Fibroblast of the aortic adventitia (primary cell): ENCODE results near the gene ELMO1. TPM values are rescaled to one million over a fixed set of nuclear protein-coding genes. Genes with fewer than 3 reads are reported as not detected.

ENCODE experiments used
- DNase-seq: peaks from one replicate; pipeline ENCODE4 v3.0.0-alpha.2; 2010; ENCODE audit warnings: low read depth
- H3K4me3 ChIP-seq: 2 replicates; pipeline ENCODE4 v1.5.1; 2011; ENCODE audit warnings: low read depth, mild to moderate bottlenecking, control low read depth, low read length, moderate library complexity
- total RNA-seq: library from RNA; depleted of rRNA; stranded (reverse); fragments of >200 nt; gene quantifications from 2 replicates; pipeline ENCODE4 v1.2.3, GENCODE V29; 2012; ENCODE audit warnings: low replicate concordance
- TF ChIP-seq, protein P1 (sequence below): IDR thresholded peaks from 2 replicates; pipeline ENCODE4 v1.5.1; 2011; ENCODE audit warnings: mild to moderate bottlenecking, low read length, control low read depth, inconsistent platforms; ENCODE audit not compliant: insufficient read depth

Gene ELMO1
- total RNA-seq, 1 donor, result 1.3 TPM

DNA sequence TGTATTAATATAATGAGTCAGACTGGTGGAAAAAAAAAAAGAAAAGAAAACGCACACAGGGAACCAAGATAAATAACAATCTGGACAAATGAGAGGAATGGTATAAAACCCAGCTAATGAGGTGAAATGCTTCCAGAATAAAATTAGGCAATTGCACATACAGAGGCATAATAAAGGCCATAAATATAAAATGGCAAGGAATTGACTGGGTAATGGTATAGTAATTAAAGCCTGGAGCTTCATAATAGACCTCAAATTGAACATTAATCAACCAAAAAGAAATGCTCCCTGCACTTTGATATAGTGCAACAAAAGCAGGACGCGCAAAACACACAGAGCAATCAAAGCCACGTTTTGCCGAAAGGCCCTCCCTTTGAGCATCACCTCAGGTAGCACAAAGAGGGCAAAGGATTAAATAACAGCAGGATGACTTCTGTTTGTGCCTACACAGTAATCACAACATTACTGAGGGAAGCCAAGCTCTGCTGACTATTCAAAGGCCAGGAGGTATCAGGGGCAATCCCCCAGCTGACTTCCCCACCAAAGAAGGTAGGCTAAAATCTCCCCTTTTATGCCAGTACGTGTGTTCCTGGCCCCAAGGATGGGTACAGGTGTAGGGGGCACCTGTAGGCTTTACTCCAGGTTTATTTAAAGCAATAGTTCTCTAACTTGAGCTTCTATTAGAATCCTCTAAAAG lies 343.7 kb downstream of the ELMO1 start:
- no peak for DNase-seq
- TF ChIP-seq, protein P1, sequence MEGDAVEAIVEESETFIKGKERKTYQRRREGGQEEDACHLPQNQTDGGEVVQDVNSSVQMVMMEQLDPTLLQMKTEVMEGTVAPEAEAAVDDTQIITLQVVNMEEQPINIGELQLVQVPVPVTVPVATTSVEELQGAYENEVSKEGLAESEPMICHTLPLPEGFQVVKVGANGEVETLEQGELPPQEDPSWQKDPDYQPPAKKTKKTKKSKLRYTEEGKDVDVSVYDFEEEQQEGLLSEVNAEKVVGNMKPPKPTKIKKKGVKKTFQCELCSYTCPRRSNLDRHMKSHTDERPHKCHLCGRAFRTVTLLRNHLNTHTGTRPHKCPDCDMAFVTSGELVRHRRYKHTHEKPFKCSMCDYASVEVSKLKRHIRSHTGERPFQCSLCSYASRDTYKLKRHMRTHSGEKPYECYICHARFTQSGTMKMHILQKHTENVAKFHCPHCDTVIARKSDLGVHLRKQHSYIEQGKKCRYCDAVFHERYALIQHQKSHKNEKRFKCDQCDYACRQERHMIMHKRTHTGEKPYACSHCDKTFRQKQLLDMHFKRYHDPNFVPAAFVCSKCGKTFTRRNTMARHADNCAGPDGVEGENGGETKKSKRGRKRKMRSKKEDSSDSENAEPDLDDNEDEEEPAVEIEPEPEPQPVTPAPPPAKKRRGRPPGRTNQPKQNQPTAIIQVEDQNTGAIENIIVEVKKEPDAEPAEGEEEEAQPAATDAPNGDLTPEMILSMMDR, result no peak
- H3K4me3 ChIP-seq, result no peak overlapping the region

DNA sequence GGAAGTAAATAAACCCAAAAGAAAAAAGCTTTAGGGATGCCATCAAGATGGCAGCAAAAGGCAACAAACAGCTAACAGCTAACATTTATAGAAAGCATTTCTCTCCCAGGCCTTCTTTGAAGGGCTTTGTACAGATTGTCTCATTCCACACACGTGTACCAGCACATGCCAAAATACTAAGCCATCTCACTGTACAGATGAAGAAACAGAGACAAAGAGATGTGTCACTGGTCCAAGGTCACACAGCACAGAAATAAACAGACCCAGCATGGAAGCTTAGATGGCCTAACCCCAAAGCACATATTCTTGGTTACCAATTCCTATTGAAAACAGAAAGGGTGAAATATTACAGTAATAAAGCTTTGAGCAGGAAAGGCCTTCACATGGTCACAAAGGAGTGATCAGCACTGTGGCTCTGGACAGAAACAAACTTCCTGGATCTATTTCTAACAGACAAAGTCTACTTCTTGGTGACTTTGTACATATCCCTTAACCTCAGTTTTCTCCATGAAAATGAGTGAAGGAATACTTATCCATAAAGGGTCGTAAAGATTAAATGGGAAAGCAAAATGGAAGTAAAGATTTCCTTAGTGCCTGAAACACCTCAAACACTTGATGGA lies 346.0 kb downstream of the ELMO1 start:
- no peak for DNase-seq
- no peak overlapping the region for H3K4me3 ChIP-seq
- TF ChIP-seq, protein P1, result no peak

DNA sequence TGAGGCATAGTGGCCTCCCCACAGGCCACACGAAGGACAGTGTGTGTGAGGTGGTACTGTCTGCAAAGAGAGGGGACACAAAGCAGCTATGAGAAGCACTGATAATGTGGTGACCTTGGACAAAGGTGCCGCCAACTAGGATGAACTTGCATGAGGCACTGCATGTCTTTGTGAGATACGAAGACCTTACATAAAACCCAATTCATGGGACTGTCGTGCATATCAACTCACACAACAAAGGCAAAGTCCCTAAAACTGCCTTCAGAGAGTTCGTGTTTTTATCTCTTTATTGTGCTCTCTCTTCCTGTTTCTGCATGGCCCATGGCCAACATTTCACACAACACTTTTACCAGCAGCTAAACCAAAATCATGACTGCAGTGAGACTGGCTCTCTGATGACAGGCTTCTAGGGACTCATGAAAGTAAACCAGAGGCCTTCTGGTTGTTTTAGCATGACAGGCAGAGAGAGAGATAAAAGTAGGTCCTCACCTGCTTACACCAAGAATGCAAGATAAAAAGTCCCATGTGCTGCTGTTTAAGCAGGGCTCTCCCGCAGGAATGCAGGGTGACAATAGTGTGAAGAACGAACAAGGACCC lies 347.8 kb downstream of the ELMO1 start:
- DNase-seq, result no peak
- no peak overlapping the region for H3K4me3 ChIP-seq
- TF ChIP-seq, protein P1, result no peak

DNA sequence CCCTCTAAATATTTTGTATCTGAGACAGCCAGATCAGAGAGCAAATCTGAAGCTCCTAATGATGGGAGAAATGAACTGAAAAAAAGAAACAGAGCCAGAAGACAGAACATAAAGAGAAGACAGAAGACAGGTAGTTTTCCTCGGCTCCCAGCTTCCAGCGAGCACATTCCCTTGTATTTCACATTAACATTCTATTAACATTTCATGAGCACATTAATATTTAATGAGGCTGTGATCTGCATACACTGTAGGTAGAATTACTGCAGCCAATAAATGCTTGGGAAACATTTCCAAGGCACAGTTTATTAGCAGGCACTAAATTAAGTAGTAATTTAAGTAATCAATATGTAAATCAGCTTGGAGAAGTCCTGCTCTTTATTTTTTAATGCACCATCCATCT lies 349.9 kb downstream of the ELMO1 start:
- no peak for DNase-seq
- TF ChIP-seq, protein P1, result no peak
- H3K4me3 ChIP-seq, result no peak overlapping the region

DNA sequence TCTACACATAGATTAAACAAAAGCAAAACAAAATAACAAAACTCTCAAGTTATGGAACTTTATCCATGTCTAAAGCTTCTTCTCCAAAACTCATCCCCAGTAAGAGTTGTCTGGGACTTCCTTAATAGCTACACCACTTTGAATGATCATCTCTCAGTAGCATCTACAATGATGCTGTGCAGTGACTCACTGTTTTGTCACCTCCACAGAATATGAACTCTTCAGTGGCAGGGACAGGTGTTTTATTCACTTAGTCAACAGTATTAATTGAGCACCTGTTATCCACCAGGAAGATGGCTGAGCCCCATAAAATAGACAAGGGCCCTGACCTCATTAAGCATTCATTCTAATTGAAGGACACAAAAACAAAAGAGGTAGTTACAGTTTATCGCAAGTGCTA lies 350.7 kb downstream of the ELMO1 start:
- no peak overlapping the region for H3K4me3 ChIP-seq
- DNase-seq, result no peak
- TF ChIP-seq, protein P1, result no peak

DNA sequence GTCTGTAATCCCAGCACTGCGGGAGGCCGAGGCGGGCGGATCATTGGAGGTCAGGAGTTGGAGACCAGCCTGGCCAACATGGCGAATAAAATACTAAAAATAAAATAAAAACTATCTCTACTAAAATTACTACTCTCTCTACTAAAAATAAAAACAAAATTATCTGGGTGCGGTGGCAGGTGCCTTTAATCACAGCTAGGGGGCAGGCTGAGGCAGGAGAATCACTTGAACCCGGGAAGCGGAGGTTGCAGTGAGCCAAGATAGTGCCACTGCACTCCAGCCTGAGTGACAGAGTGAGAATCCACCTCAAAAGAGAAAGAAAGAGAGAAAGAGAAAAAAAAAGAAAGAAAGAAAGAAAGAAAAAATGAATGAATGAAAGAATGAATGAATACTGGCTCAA lies 351.4 kb downstream of the ELMO1 start:
- H3K4me3 ChIP-seq, result no peak overlapping the region
- no peak for DNase-seq
- TF ChIP-seq, protein P1, result no peak
